HCT116 (cell line): ENCODE data around the gene DISP2. TPM values are rescaled to one million over a fixed set of nuclear protein-coding genes. Genes with fewer than 3 reads are reported as not detected.

Experiments used
- ATAC-seq: fragments of 200-7000 bp; cut with Tn5 transposase; 2 replicates; pipeline ENCODE4 v1.9.1; 2020; ENCODE audit warnings: mild to moderate bottlenecking, moderate library complexity
- BruUV-seq: library from RNA; stranded (reverse); fragments of 400-500 nt; replicated peaks from 2 replicates; lab custom pipeline; 2021; lab: Mats Ljungman, UMichigan
- CTCF ChIA-PET: fragments of 300-600 bp; sonication (Branson Sonifier 250); formaldehyde crosslinking; loops from one replicate; lab custom pipeline; 2021; ENCODE audit warnings: antibody characterized with exemption; lab: Charles Lee
- POLR2A ChIA-PET: fragments of 300-600, 350-600 bp; sonication (Branson Sonifier 250); formaldehyde crosslinking; loops from one replicate; lab custom pipeline; 2021; ENCODE audit warnings: antibody characterized with exemption; lab: Charles Lee
- RAD21 ChIA-PET, 2 experiments: fragments of 300-600 bp; sonication (Branson Sonifier 250); formaldehyde crosslinking; loops; one replicate each; lab custom pipeline; 2023; ENCODE audit warnings: low total read pairs in 2 of 2; ENCODE audit not compliant: uncharacterized antibody in 2 of 2, unreplicated experiment in 2 of 2, low non-redundant PET in 1 of 2; lab: Charles Lee
- DNase-seq: peaks from one replicate; pipeline ENCODE4 v3.0.0-alpha.2; 2010; ENCODE audit warnings: low read depth, low spot score
- H2AFZ ChIP-seq: fragments of 200-600 bp; shearing (Covaris generic), sonication (generic); 2 replicates; pipeline ENCODE4 v1.6.1; 2017; ENCODE audit warnings: low read depth, mixed run types, mixed read lengths, antibody characterized with exemption, low read length; ENCODE audit not compliant: poor library complexity, severe bottlenecking
- H3K27ac ChIP-seq: 2 replicates; pipeline ENCODE4 v1.5.1; 2012; ENCODE audit warnings: low read depth, low read length
- H3K27me3 ChIP-seq: fragments of 200-600 bp; sonication (generic); 2 replicates; pipeline ENCODE4 v1.6.1; 2016; ENCODE audit warnings: mixed run types, low read length, mixed read lengths; ENCODE audit not compliant: insufficient read depth
- H3K36me3 ChIP-seq, 2 experiments: fragments of 200-500 bp in 1 of 2; fragments of 200-600 bp in 1 of 2; sonication (Bioruptor generic) in 1 of 2; sonication (generic) in 1 of 2; 2 replicates each; pipeline versions ENCODE4 v1.5.1 to v1.6.1; 2014 to 2016; ENCODE audit warnings: low read length in 2 of 2, inconsistent platforms in 1 of 2, mixed read lengths in 1 of 2, mixed run types in 1 of 2; ENCODE audit not compliant: insufficient read depth in 2 of 2, control insufficient read depth in 1 of 2
- H3K4me1 ChIP-seq, 2 experiments: fragments of 200-600 bp in 1 of 2; sonication (generic) in 1 of 2; 2 replicates each; pipeline versions ENCODE4 v1.5.1 to v1.6.1; 2012 to 2017; ENCODE audit warnings: low read length in 2 of 2, inconsistent platforms in 1 of 2, mild to moderate bottlenecking in 1 of 2, mixed read lengths in 1 of 2, mixed run types in 1 of 2, moderate library complexity in 1 of 2; ENCODE audit not compliant: insufficient read depth in 2 of 2, control insufficient read depth in 1 of 2
- H3K4me2 ChIP-seq: fragments of 200-600 bp; sonication (generic); 2 replicates; pipeline ENCODE4 v1.6.1; 2017; ENCODE audit warnings: mixed run types, low read length, mixed read lengths
- H3K4me3 ChIP-seq, 2 experiments: fragments of 200-600 bp in 1 of 2; sonication (generic) in 1 of 2; replicated peaks in 1 of 2; 2 replicates each; pipeline ENCODE4 v1.5.1; 2011 to 2016; ENCODE audit warnings: low read length in 2 of 2, control low read depth in 1 of 2, low read depth in 1 of 2, mild to moderate bottlenecking in 1 of 2, mixed read lengths in 1 of 2, mixed run types in 1 of 2
- H3K79me2 ChIP-seq: fragments of 200-600 bp; sonication (generic); 2 replicates; pipeline ENCODE4 v1.6.1; 2017; ENCODE audit warnings: mild to moderate bottlenecking, mixed run types, low read length, moderate library complexity, mixed read lengths; ENCODE audit not compliant: insufficient read depth
- H3K9ac ChIP-seq: fragments of 200-600 bp; sonication (generic); 2 replicates; pipeline ENCODE4 v1.6.1; 2016; ENCODE audit warnings: low read length, mixed read lengths
- H3K9me2 ChIP-seq: fragments of 200-600 bp; sonication (generic), shearing (Covaris generic); 2 replicates; pipeline ENCODE4 v1.6.1; 2017; ENCODE audit warnings: mixed run types, mild to moderate bottlenecking, moderate library complexity; ENCODE audit not compliant: insufficient read depth
- H3K9me3 ChIP-seq, 2 experiments: fragments of 200-500 bp in 1 of 2; fragments of 200-600 bp in 1 of 2; sonication (Bioruptor generic) in 1 of 2; sonication (generic) in 1 of 2; 2 replicates each; pipeline ENCODE4 v1.6.1; 2014 to 2017; ENCODE audit warnings: low read length in 2 of 2, mixed read lengths in 2 of 2, inconsistent platforms in 1 of 2, low read depth in 1 of 2, mild to moderate bottlenecking in 1 of 2, mixed run types in 1 of 2, moderate library complexity in 1 of 2; ENCODE audit not compliant: control insufficient read depth in 1 of 2, insufficient read depth in 1 of 2
- H4K20me1 ChIP-seq: fragments of 200-600 bp; sonication (generic), shearing (Covaris generic); 2 replicates; pipeline ENCODE4 v1.6.1; 2017; ENCODE audit warnings: mixed run types, mild to moderate bottlenecking, moderate library complexity; ENCODE audit not compliant: insufficient read depth
- CBX3 ChIP-seq: IDR thresholded peaks from 2 replicates; pipeline ENCODE4 v1.6.1; 2012; ENCODE audit warnings: low read depth
- CEBPB ChIP-seq: IDR thresholded peaks from 2 replicates; pipeline ENCODE4 v1.6.1; 2012; ENCODE audit warnings: low read depth
- EGR1 ChIP-seq: IDR thresholded peaks from 2 replicates; pipeline ENCODE4 v1.6.1; 2012; ENCODE audit warnings: low read depth
- EZH2 ChIP-seq: fragments of 200-600 bp; sonication (generic); IDR thresholded peaks from 2 replicates; pipeline ENCODE4 v1.6.1; 2017; ENCODE audit warnings: antibody characterized with exemption, mixed run types
- POLR2AphosphoS5 ChIP-seq: IDR thresholded peaks from 2 replicates; pipeline ENCODE4 v1.6.1; 2011; ENCODE audit warnings: mild to moderate bottlenecking, low read depth, low read length, moderate library complexity
- RAD21 ChIP-seq: IDR thresholded peaks from 2 replicates; pipeline ENCODE4 v1.6.1; 2012; ENCODE audit warnings: low read depth, mild to moderate bottlenecking
- REST ChIP-seq: IDR thresholded peaks from 2 replicates; pipeline ENCODE4 v1.6.1; 2012; ENCODE audit warnings: low read depth
- SIN3A ChIP-seq: IDR thresholded peaks from 2 replicates; pipeline ENCODE4 v1.6.1; 2012; ENCODE audit warnings: low read depth
- SRF ChIP-seq: IDR thresholded peaks from 2 replicates; pipeline ENCODE4 v1.6.1; 2012; ENCODE audit warnings: low read depth
- ZFX ChIP-seq: fragments of 450-650 bp; IDR thresholded peaks from 2 replicates; pipeline ENCODE4 v1.6.1; 2017
- ZNF274 ChIP-seq: fragments of 200-500 bp; sonication (Bioruptor generic); IDR thresholded peaks from 2 replicates; pipeline ENCODE4 v1.6.1; 2014; ENCODE audit warnings: mild to moderate bottlenecking, low read depth, low read length, inconsistent platforms
- intact Hi-C: fragments of 100-400 bp; cut with micrococcal nuclease; formaldehyde crosslinking; loops from 2 replicates; pipeline ENCODE4 v1.10.0; 2022
- total RNA-seq: library from RNA; stranded (reverse); gene quantifications from one replicate; pipeline ENCODE4 v1.2.1, GENCODE V29; 2021; ENCODE audit not compliant: unreplicated experiment
- TF ChIP-seq, protein P1 (sequence below), 3 experiments: fragments of 200-600 bp in 1 of 3; sonication (generic) in 1 of 3; IDR thresholded peaks in 2 of 3; conservative IDR thresholded peaks in 1 of 3; 2 replicates each; pipeline ENCODE4 v1.5.1; 2012 to 2017; ENCODE audit warnings: low read depth in 2 of 3, low read length in 2 of 3, antibody characterized with exemption in 1 of 3, borderline replicate concordance in 1 of 3, control low read depth in 1 of 3, mild to moderate bottlenecking in 1 of 3, mixed read lengths in 1 of 3, mixed run types in 1 of 3, moderate library complexity in 1 of 3; ENCODE audit not compliant: insufficient read depth in 1 of 3
- TF ChIP-seq, protein P2 (sequence below): IDR thresholded peaks from 2 replicates; pipeline ENCODE4 v1.6.1; 2012
- TF ChIP-seq, protein P3 (sequence below): IDR thresholded peaks from 2 replicates; pipeline ENCODE4 v1.6.1; 2011; ENCODE audit warnings: mild to moderate bottlenecking, low read length, moderate library complexity; ENCODE audit not compliant: insufficient replicate concordance; ENCODE audit errors: extremely low read depth

The DISP2 gene
- total RNA-seq, 1 experiment from 2014 or later, result 3.3 TPM

- BruUV-seq, result no TSS peak
- H3K27ac ChIP-seq, result no peak overlapping the region
- H3K4me3 ChIP-seq, result no peak overlapping the region
- CTCF ChIA-PET, result no interaction called here
- peaks cover 7 to 16% of the 10 kb centered on the region in 2 experiments; a peak in 3 of 4 replicates for H3K4me1 ChIP-seq
- H3K9me2 ChIP-seq, result no peaks in the 10 kb centered on the region
- H3K27me3 ChIP-seq, result no peaks in the 10 kb centered on the region
- DNase-seq (no peak), ATAC-seq (no peak)
- intact Hi-C loops, result no loop called here
- H3K9ac ChIP-seq, result no peak overlapping the region
- no peaks in the 10 kb centered on the region for H3K36me3 ChIP-seq
- H3K9me3 ChIP-seq, result no peaks in the 10 kb centered on the region
- no peaks in the 10 kb centered on the region for H4K20me1 ChIP-seq
- H3K79me2 ChIP-seq, result no peaks in the 10 kb centered on the region
- H3K4me2 ChIP-seq, result no peak overlapping the region
- no peak overlapping the region for H2AFZ ChIP-seq
- RAD21 ChIA-PET, result no interaction called here
- TF ChIP-seq, protein P1, sequence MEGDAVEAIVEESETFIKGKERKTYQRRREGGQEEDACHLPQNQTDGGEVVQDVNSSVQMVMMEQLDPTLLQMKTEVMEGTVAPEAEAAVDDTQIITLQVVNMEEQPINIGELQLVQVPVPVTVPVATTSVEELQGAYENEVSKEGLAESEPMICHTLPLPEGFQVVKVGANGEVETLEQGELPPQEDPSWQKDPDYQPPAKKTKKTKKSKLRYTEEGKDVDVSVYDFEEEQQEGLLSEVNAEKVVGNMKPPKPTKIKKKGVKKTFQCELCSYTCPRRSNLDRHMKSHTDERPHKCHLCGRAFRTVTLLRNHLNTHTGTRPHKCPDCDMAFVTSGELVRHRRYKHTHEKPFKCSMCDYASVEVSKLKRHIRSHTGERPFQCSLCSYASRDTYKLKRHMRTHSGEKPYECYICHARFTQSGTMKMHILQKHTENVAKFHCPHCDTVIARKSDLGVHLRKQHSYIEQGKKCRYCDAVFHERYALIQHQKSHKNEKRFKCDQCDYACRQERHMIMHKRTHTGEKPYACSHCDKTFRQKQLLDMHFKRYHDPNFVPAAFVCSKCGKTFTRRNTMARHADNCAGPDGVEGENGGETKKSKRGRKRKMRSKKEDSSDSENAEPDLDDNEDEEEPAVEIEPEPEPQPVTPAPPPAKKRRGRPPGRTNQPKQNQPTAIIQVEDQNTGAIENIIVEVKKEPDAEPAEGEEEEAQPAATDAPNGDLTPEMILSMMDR (IDR thresholded peaks at IDR 0.05 in 2 of 3, conservative IDR thresholded peaks at IDR 0.05 in 1 of 3; ENCODE audit: borderline replicate concordance in 1 of 3, insufficient read depth in 1 of 3, low read depth in 2 of 3, low read length in 2 of 3), result no peak
- TF ChIP-seq SRF, result no peak
- POLR2A ChIA-PET, result no interaction called here
Measured at GRCh38 chr15:40369971-40370370, 12.0 kb downstream of the DISP2 start.

- ChIA-PET POLR2A (no interaction called here), CTCF (no interaction called here), RAD21 (no interaction called here)
- Histone ChIP-seq H3K9me3 (no peaks in the 10 kb centered on the region), H3K79me2 (no peaks in the 10 kb centered on the region), H3K4me2 (no peak overlapping the region), H3K4me1 (peaks cover 4 to 8% of the 10 kb centered on the region in 2 experiments; a peak in 3 of 4 replicates), H3K27me3 (no peaks in the 10 kb centered on the region), H4K20me1 (no peaks in the 10 kb centered on the region), H3K27ac (no peak overlapping the region), H3K9ac (no peak overlapping the region), H3K9me2 (no peaks in the 10 kb centered on the region), H2AFZ (no peak overlapping the region), H3K36me3 (no peaks in the 10 kb centered on the region), H3K4me3 (no peak overlapping the region)
- no peak for ATAC-seq
- intact Hi-C loops, result no loop called here
- no peak for DNase-seq
- no TSS peak for BruUV-seq
- TF ChIP-seq RAD21 (no peak), REST (no peak), CEBPB (no peak), CBX3 (no peak), EZH2 (no peak), POLR2AphosphoS5 (no peak), ZNF274 (no peak), SIN3A (no peak), ZFX (no peak), EGR1 (no peak)
- TF ChIP-seq, protein P2, sequence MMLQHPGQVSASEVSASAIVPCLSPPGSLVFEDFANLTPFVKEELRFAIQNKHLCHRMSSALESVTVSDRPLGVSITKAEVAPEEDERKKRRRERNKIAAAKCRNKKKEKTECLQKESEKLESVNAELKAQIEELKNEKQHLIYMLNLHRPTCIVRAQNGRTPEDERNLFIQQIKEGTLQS, result no peak
- TF ChIP-seq, protein P3, sequence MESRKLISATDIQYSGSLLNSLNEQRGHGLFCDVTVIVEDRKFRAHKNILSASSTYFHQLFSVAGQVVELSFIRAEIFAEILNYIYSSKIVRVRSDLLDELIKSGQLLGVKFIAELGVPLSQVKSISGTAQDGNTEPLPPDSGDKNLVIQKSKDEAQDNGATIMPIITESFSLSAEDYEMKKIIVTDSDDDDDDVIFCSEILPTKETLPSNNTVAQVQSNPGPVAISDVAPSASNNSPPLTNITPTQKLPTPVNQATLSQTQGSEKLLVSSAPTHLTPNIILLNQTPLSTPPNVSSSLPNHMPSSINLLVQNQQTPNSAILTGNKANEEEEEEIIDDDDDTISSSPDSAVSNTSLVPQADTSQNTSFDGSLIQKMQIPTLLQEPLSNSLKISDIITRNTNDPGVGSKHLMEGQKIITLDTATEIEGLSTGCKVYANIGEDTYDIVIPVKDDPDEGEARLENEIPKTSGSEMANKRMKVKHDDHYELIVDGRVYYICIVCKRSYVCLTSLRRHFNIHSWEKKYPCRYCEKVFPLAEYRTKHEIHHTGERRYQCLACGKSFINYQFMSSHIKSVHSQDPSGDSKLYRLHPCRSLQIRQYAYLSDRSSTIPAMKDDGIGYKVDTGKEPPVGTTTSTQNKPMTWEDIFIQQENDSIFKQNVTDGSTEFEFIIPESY, result no peak
Measured at GRCh38 chr15:40372981-40373380, 15.0 kb downstream of the DISP2 start.
